ACC112 (cell line): ENCODE data around the gene HBZ.
"Not testable (repeated sequence)": the region's sequence is repeated elsewhere in the genome, so short reads cannot be mapped to it uniquely, and the experiment has no call there.

Experiments
- H2AFZ ChIP-seq: fragments of 200-600 bp; sonication (generic); one replicate; pipeline ENCODE4 v1.6.0; 2017; ENCODE audit warnings: antibody characterized with exemption, low read length; ENCODE audit not compliant: unreplicated experiment
- H3K27ac ChIP-seq: fragments of 200-600 bp; sonication (generic); 2 replicates; pipeline ENCODE4 v1.5.1; 2014; ENCODE audit warnings: low read depth, mild to moderate bottlenecking, antibody characterized with exemption, low read length, moderate library complexity
- H3K27me3 ChIP-seq: fragments of 200-600 bp; sonication (generic); 2 replicates; pipeline ENCODE4 v1.6.1; 2014; ENCODE audit warnings: mild to moderate bottlenecking, antibody characterized with exemption, low read length, moderate library complexity, mixed read lengths; ENCODE audit not compliant: insufficient read depth
- H3K36me3 ChIP-seq: fragments of 200-600 bp; sonication (generic); 2 replicates; pipeline ENCODE4 v1.6.1; 2016; ENCODE audit warnings: mild to moderate bottlenecking, antibody characterized with exemption, low read length, moderate library complexity, mixed read lengths; ENCODE audit not compliant: insufficient read depth
- H3K4me1 ChIP-seq: fragments of 200-600 bp; sonication (generic); one replicate; pipeline ENCODE4 v1.6.1; 2016; ENCODE audit warnings: low read length, mixed read lengths; ENCODE audit not compliant: insufficient read depth, unreplicated experiment, control insufficient read depth
- H3K4me3 ChIP-seq: fragments of 200-600 bp; sonication (generic); 2 replicates; pipeline ENCODE4 v1.5.1; 2014; ENCODE audit warnings: mild to moderate bottlenecking, low read depth, low read length
- H3K79me2 ChIP-seq: fragments of 200-600 bp; sonication (generic); one replicate; pipeline ENCODE4 v1.6.0; 2016; ENCODE audit warnings: low read length; ENCODE audit not compliant: control insufficient read depth, unreplicated experiment, insufficient read depth

HBZ gene

GRCh38 chr16:153550-154216 is 1.2 kb downstream of the HBZ start:
- not testable (repeated sequence) for H3K79me2 ChIP-seq, H3K4me3 ChIP-seq, H2AFZ ChIP-seq, H3K36me3 ChIP-seq, H3K27ac ChIP-seq
- Histone ChIP-seq H3K27me3 (peaks cover 21% of the 10 kb centered on the region), H3K4me1 (peaks cover 10% of the 10 kb centered on the region)

GRCh38 chr16:154217-155030 is 2.0 kb downstream of the HBZ start:
- Histone ChIP-seq H3K4me3 (peak overlapping the region; percentile 71), H3K27me3 (peaks cover 21% of the 10 kb centered on the region), H3K4me1 (peaks cover 4% of the 10 kb centered on the region), H2AFZ (peak overlapping the region; percentile 90), H3K36me3 (no peaks in the 10 kb centered on the region), H3K27ac (no peak overlapping the region), H3K79me2 (no peaks in the 10 kb centered on the region)

GRCh38 chr16:155031-155398 is 2.6 kb downstream of the HBZ start:
- Histone ChIP-seq H3K36me3 (no peaks in the 10 kb centered on the region), H3K79me2 (no peaks in the 10 kb centered on the region), H2AFZ (no peak overlapping the region), H3K4me3 (peak overlapping the region; percentile 71), H3K27ac (no peak overlapping the region), H3K4me1 (peaks cover 4% of the 10 kb centered on the region), H3K27me3 (peaks cover 21% of the 10 kb centered on the region)

GRCh38 chr16:159136-159849 is 6.8 kb downstream of the HBZ start:
- no peak overlapping the region for H3K4me3 ChIP-seq
- peaks cover 4% of the 10 kb centered on the region for H3K4me1 ChIP-seq
- H3K27me3 ChIP-seq: peaks cover 24% of the 10 kb centered on the region
- H3K79me2 ChIP-seq: no peaks in the 10 kb centered on the region
- H3K36me3 ChIP-seq: no peaks in the 10 kb centered on the region
- no peak overlapping the region for H3K27ac ChIP-seq
- H2AFZ ChIP-seq: no peak overlapping the region

- H3K36me3 ChIP-seq, H2AFZ ChIP-seq, H3K79me2 ChIP-seq, H3K27ac ChIP-seq, H3K4me1 ChIP-seq, H3K4me3 ChIP-seq: not testable (repeated sequence)
- H3K27me3 ChIP-seq: peaks cover 19% of the 10 kb centered on the region
Observed at GRCh38 chr16:160242-160641, 7.8 kb downstream of the HBZ start.

- Histone ChIP-seq H3K27ac (no peak overlapping the region), H3K79me2 (no peaks in the 10 kb centered on the region), H3K4me1 (no peaks in the 10 kb centered on the region), H3K27me3 (peaks cover 24% of the 10 kb centered on the region), H3K36me3 (no peaks in the 10 kb centered on the region), H3K4me3 (no peak overlapping the region), H2AFZ (no peak overlapping the region)
Observed at GRCh38 chr16:160691-161190, 8.3 kb downstream of the HBZ start.

- Histone ChIP-seq H3K27ac (no peak overlapping the region), H2AFZ (no peak overlapping the region), H3K4me3 (no peak overlapping the region), H3K79me2 (no peaks in the 10 kb centered on the region), H3K36me3 (no peaks in the 10 kb centered on the region), H3K4me1 (no peaks in the 10 kb centered on the region), H3K27me3 (peaks cover 34% of the 10 kb centered on the region)
Observed at GRCh38 chr16:162271-162991, 10.0 kb downstream of the HBZ start.

- not testable (repeated sequence) for H3K36me3 ChIP-seq, H3K4me1 ChIP-seq, H3K4me3 ChIP-seq, H3K79me2 ChIP-seq, H2AFZ ChIP-seq, H3K27ac ChIP-seq
- peaks cover 41% of the 10 kb centered on the region for H3K27me3 ChIP-seq
Observed at GRCh38 chr16:163139-163538, 10.7 kb downstream of the HBZ start.

- H3K27ac ChIP-seq, H3K4me1 ChIP-seq: not testable (repeated sequence)
Observed at GRCh38 chr16:163696-164095, 11.3 kb downstream of the HBZ start.

GRCh38 chr16:164134-164823 is 11.8 kb downstream of the HBZ start:
- not testable (repeated sequence) for H3K79me2 ChIP-seq, H2AFZ ChIP-seq, H3K4me1 ChIP-seq, H3K4me3 ChIP-seq, H3K27ac ChIP-seq, H3K36me3 ChIP-seq
- peaks cover 45% of the 10 kb centered on the region for H3K27me3 ChIP-seq

More at GRCh38 chr16:163696-164095, 11.3 kb downstream of the HBZ start:
- not testable (repeated sequence) for H3K79me2 ChIP-seq, H2AFZ ChIP-seq, H3K4me3 ChIP-seq, H3K36me3 ChIP-seq
- peaks cover 43% of the 10 kb centered on the region for H3K27me3 ChIP-seq
